HCT116 (cell line): ENCODE data around the gene RPL6. TPM values are rescaled to one million over a fixed set of nuclear protein-coding genes. Genes with fewer than 3 reads are reported as not detected.

Source experiments
- ATAC-seq: fragments of 200-7000 bp; cut with Tn5 transposase; 2 replicates; pipeline ENCODE4 v1.9.1; 2020; ENCODE audit warnings: mild to moderate bottlenecking, moderate library complexity
- BruUV-seq: library from RNA; stranded (reverse); fragments of 400-500 nt; replicated peaks from 2 replicates; lab custom pipeline; 2021; lab: Mats Ljungman, UMichigan
- CTCF ChIA-PET: fragments of 300-600 bp; sonication (Branson Sonifier 250); formaldehyde crosslinking; loops from one replicate; lab custom pipeline; 2021; ENCODE audit warnings: antibody characterized with exemption; lab: Charles Lee
- POLR2A ChIA-PET: fragments of 300-600, 350-600 bp; sonication (Branson Sonifier 250); formaldehyde crosslinking; loops from one replicate; lab custom pipeline; 2021; ENCODE audit warnings: antibody characterized with exemption; lab: Charles Lee
- RAD21 ChIA-PET, 2 experiments: fragments of 300-600 bp; sonication (Branson Sonifier 250); formaldehyde crosslinking; loops; one replicate each; lab custom pipeline; 2023; ENCODE audit warnings: low total read pairs in 2 of 2; ENCODE audit not compliant: uncharacterized antibody in 2 of 2, unreplicated experiment in 2 of 2, low non-redundant PET in 1 of 2; lab: Charles Lee
- DNase-seq: peaks from one replicate; pipeline ENCODE4 v3.0.0-alpha.2; 2010; ENCODE audit warnings: low read depth, low spot score
- H2AFZ ChIP-seq: fragments of 200-600 bp; shearing (Covaris generic), sonication (generic); 2 replicates; pipeline ENCODE4 v1.6.1; 2017; ENCODE audit warnings: low read depth, mixed run types, mixed read lengths, antibody characterized with exemption, low read length; ENCODE audit not compliant: poor library complexity, severe bottlenecking
- H3K27ac ChIP-seq: 2 replicates; pipeline ENCODE4 v1.5.1; 2012; ENCODE audit warnings: low read depth, low read length
- H3K27me3 ChIP-seq: fragments of 200-600 bp; sonication (generic); 2 replicates; pipeline ENCODE4 v1.6.1; 2016; ENCODE audit warnings: mixed run types, low read length, mixed read lengths; ENCODE audit not compliant: insufficient read depth
- H3K36me3 ChIP-seq, 2 experiments: fragments of 200-500 bp in 1 of 2; fragments of 200-600 bp in 1 of 2; sonication (Bioruptor generic) in 1 of 2; sonication (generic) in 1 of 2; 2 replicates each; pipeline versions ENCODE4 v1.5.1 to v1.6.1; 2014 to 2016; ENCODE audit warnings: low read length in 2 of 2, inconsistent platforms in 1 of 2, mixed read lengths in 1 of 2, mixed run types in 1 of 2; ENCODE audit not compliant: insufficient read depth in 2 of 2, control insufficient read depth in 1 of 2
- H3K4me1 ChIP-seq, 2 experiments: fragments of 200-600 bp in 1 of 2; sonication (generic) in 1 of 2; 2 replicates each; pipeline versions ENCODE4 v1.5.1 to v1.6.1; 2012 to 2017; ENCODE audit warnings: low read length in 2 of 2, inconsistent platforms in 1 of 2, mild to moderate bottlenecking in 1 of 2, mixed read lengths in 1 of 2, mixed run types in 1 of 2, moderate library complexity in 1 of 2; ENCODE audit not compliant: insufficient read depth in 2 of 2, control insufficient read depth in 1 of 2
- H3K4me2 ChIP-seq: fragments of 200-600 bp; sonication (generic); 2 replicates; pipeline ENCODE4 v1.6.1; 2017; ENCODE audit warnings: mixed run types, low read length, mixed read lengths
- H3K4me3 ChIP-seq, 2 experiments: fragments of 200-600 bp in 1 of 2; sonication (generic) in 1 of 2; replicated peaks in 1 of 2; 2 replicates each; pipeline ENCODE4 v1.5.1; 2011 to 2016; ENCODE audit warnings: low read length in 2 of 2, control low read depth in 1 of 2, low read depth in 1 of 2, mild to moderate bottlenecking in 1 of 2, mixed read lengths in 1 of 2, mixed run types in 1 of 2
- H3K79me2 ChIP-seq: fragments of 200-600 bp; sonication (generic); 2 replicates; pipeline ENCODE4 v1.6.1; 2017; ENCODE audit warnings: mild to moderate bottlenecking, mixed run types, low read length, moderate library complexity, mixed read lengths; ENCODE audit not compliant: insufficient read depth
- H3K9ac ChIP-seq: fragments of 200-600 bp; sonication (generic); 2 replicates; pipeline ENCODE4 v1.6.1; 2016; ENCODE audit warnings: low read length, mixed read lengths
- H3K9me2 ChIP-seq: fragments of 200-600 bp; sonication (generic), shearing (Covaris generic); 2 replicates; pipeline ENCODE4 v1.6.1; 2017; ENCODE audit warnings: mixed run types, mild to moderate bottlenecking, moderate library complexity; ENCODE audit not compliant: insufficient read depth
- H3K9me3 ChIP-seq, 2 experiments: fragments of 200-500 bp in 1 of 2; fragments of 200-600 bp in 1 of 2; sonication (Bioruptor generic) in 1 of 2; sonication (generic) in 1 of 2; 2 replicates each; pipeline ENCODE4 v1.6.1; 2014 to 2017; ENCODE audit warnings: low read length in 2 of 2, mixed read lengths in 2 of 2, inconsistent platforms in 1 of 2, low read depth in 1 of 2, mild to moderate bottlenecking in 1 of 2, mixed run types in 1 of 2, moderate library complexity in 1 of 2; ENCODE audit not compliant: control insufficient read depth in 1 of 2, insufficient read depth in 1 of 2
- H4K20me1 ChIP-seq: fragments of 200-600 bp; sonication (generic), shearing (Covaris generic); 2 replicates; pipeline ENCODE4 v1.6.1; 2017; ENCODE audit warnings: mixed run types, mild to moderate bottlenecking, moderate library complexity; ENCODE audit not compliant: insufficient read depth
- CBX3 ChIP-seq: IDR thresholded peaks from 2 replicates; pipeline ENCODE4 v1.6.1; 2012; ENCODE audit warnings: low read depth
- EGR1 ChIP-seq: IDR thresholded peaks from 2 replicates; pipeline ENCODE4 v1.6.1; 2012; ENCODE audit warnings: low read depth
- ELF1 ChIP-seq: IDR thresholded peaks from 2 replicates; pipeline ENCODE4 v1.6.1; 2012; ENCODE audit warnings: low read depth, borderline replicate concordance
- EZH2 ChIP-seq: fragments of 200-600 bp; sonication (generic); IDR thresholded peaks from 2 replicates; pipeline ENCODE4 v1.6.1; 2017; ENCODE audit warnings: antibody characterized with exemption, mixed run types
- POLR2A ChIP-seq: IDR thresholded peaks from 2 replicates; pipeline ENCODE4 v1.7.0; 2011; ENCODE audit warnings: borderline replicate concordance; ENCODE audit not compliant: insufficient read depth, insufficient read length; ENCODE audit errors: extremely low read depth
- POLR2AphosphoS5 ChIP-seq: IDR thresholded peaks from 2 replicates; pipeline ENCODE4 v1.6.1; 2011; ENCODE audit warnings: mild to moderate bottlenecking, low read depth, low read length, moderate library complexity
- RAD21 ChIP-seq: IDR thresholded peaks from 2 replicates; pipeline ENCODE4 v1.6.1; 2012; ENCODE audit warnings: low read depth, mild to moderate bottlenecking
- SIN3A ChIP-seq: IDR thresholded peaks from 2 replicates; pipeline ENCODE4 v1.6.1; 2012; ENCODE audit warnings: low read depth
- SP1 ChIP-seq: IDR thresholded peaks from 2 replicates; pipeline ENCODE4 v1.6.1; 2012; ENCODE audit warnings: low read depth
- SRF ChIP-seq: IDR thresholded peaks from 2 replicates; pipeline ENCODE4 v1.6.1; 2012; ENCODE audit warnings: low read depth
- TCF7L2 ChIP-seq: IDR thresholded peaks from 2 replicates; pipeline ENCODE4 v1.7.0; 2011; ENCODE audit warnings: borderline replicate concordance, inconsistent platforms; ENCODE audit not compliant: insufficient read depth, insufficient read length; ENCODE audit errors: extremely low read depth
- YY1 ChIP-seq: IDR thresholded peaks from 2 replicates; pipeline ENCODE4 v1.6.1; 2011; ENCODE audit warnings: low read length, low read depth, moderate library complexity, mild to moderate bottlenecking; ENCODE audit not compliant: insufficient replicate concordance; ENCODE audit errors: extremely low read depth
- ZFX ChIP-seq: fragments of 450-650 bp; IDR thresholded peaks from 2 replicates; pipeline ENCODE4 v1.6.1; 2017
- intact Hi-C: fragments of 100-400 bp; cut with micrococcal nuclease; formaldehyde crosslinking; loops from 2 replicates; pipeline ENCODE4 v1.10.0; 2022
- total RNA-seq: library from RNA; stranded (reverse); gene quantifications from one replicate; pipeline ENCODE4 v1.2.1, GENCODE V29; 2021; ENCODE audit not compliant: unreplicated experiment
- TF ChIP-seq, protein P1 (sequence below): IDR thresholded peaks from 2 replicates; pipeline ENCODE4 v1.6.1; 2011; ENCODE audit warnings: mild to moderate bottlenecking, low read length, moderate library complexity; ENCODE audit not compliant: insufficient replicate concordance; ENCODE audit errors: extremely low read depth
- TF ChIP-seq, protein P2 (sequence below): IDR thresholded peaks from 2 replicates; pipeline ENCODE4 v1.6.1; 2012
- TF ChIP-seq, protein P3 (sequence below), 3 experiments: fragments of 200-600 bp in 1 of 3; sonication (generic) in 1 of 3; IDR thresholded peaks in 2 of 3; conservative IDR thresholded peaks in 1 of 3; 2 replicates each; pipeline ENCODE4 v1.5.1; 2012 to 2017; ENCODE audit warnings: low read depth in 2 of 3, low read length in 2 of 3, antibody characterized with exemption in 1 of 3, borderline replicate concordance in 1 of 3, control low read depth in 1 of 3, mild to moderate bottlenecking in 1 of 3, mixed read lengths in 1 of 3, mixed run types in 1 of 3, moderate library complexity in 1 of 3; ENCODE audit not compliant: insufficient read depth in 1 of 3
- TF ChIP-seq, protein P4 (sequence below): IDR thresholded peaks from 2 replicates; pipeline ENCODE4 v1.6.1; 2012

RPL6 gene
- total RNA-seq, 1 experiment from 2014 or later = 1,845 TPM

DNA sequence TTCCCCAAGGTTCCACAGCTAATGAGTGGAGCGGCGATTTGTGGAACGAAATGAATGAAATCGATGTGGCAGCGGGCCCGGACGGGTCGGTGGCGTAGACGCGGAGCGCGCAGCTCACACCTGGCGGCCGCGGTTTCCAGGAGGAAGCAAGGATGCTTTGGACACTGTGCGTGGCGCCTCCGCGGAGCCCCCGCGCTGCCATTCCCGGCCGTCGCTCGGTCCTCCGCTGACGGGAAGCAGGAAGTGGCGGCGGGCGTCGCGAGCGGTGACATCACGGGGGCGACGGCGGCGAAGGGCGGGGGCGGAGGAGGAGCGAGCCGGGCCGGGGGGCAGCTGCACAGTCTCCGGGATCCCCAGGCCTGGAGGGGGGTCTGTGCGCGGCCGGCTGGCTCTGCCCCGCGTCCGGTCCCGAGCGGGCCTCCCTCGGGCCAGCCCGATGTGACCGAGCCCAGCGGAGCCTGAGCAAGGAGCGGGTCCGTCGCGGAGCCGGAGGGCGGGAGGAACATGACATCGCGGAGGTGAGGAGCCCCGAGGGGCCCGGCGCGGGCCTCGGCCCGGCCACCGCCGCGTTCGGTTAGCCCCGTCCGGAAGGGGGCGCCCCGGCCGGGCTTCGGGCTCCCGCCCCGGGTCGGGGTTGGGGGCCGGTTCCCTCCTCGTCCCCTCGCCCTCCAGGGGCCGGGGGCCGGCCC, 9.3 kb upstream of the RPL6 start, which contains the start of gene PTPN11:
Gene PTPN11 (plus strand): TSS at position 340 of the 689 bp plus-strand sequence. CDS start 165 bp downstream, at position 505.
- RAD21 ChIA-PET = no interaction called here
- no peaks in the 10 kb centered on the region for H4K20me1 ChIP-seq
- peak within 1 kb of the TSS; percentile 83 to 97 for H3K4me3 ChIP-seq
- H3K9me3 ChIP-seq = no peaks in the 10 kb centered on the region
- H3K79me2 ChIP-seq = peaks cover 52% of the 10 kb centered on the region
- peak; percentile 88 for ATAC-seq
- POLR2A ChIA-PET = no interaction called here
- H3K9ac ChIP-seq = peak within 1 kb of the TSS; percentile 94
- DNase-seq = peak; percentile 45
- no peaks in the 10 kb centered on the region for H3K27me3 ChIP-seq
- intact Hi-C loops = loop anchor here (1.0 kb wide), 1 partner anchor 9 kb away; the partner anchor contains the start of gene RPL6
- H3K36me3 ChIP-seq = no peaks in the 10 kb centered on the region; a peak in 1 of 4 replicates
- CTCF ChIA-PET = no interaction called here
- BruUV-seq = no TSS peak
- peaks cover 6 to 11% of the 10 kb centered on the region in 2 experiments; a peak in 2 of 4 replicates for H3K4me1 ChIP-seq
- peak; percentile 46; the same call in 1 of the 2 replicates for TF ChIP-seq SP1
- peak; percentile 84 for TF ChIP-seq EGR1
- peak; percentile 98 for TF ChIP-seq SIN3A
- TF ChIP-seq ZFX = peak; percentile 97
- TF ChIP-seq, protein P1, sequence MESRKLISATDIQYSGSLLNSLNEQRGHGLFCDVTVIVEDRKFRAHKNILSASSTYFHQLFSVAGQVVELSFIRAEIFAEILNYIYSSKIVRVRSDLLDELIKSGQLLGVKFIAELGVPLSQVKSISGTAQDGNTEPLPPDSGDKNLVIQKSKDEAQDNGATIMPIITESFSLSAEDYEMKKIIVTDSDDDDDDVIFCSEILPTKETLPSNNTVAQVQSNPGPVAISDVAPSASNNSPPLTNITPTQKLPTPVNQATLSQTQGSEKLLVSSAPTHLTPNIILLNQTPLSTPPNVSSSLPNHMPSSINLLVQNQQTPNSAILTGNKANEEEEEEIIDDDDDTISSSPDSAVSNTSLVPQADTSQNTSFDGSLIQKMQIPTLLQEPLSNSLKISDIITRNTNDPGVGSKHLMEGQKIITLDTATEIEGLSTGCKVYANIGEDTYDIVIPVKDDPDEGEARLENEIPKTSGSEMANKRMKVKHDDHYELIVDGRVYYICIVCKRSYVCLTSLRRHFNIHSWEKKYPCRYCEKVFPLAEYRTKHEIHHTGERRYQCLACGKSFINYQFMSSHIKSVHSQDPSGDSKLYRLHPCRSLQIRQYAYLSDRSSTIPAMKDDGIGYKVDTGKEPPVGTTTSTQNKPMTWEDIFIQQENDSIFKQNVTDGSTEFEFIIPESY = peak; percentile 9
- peak; percentile 91; the same call in 1 of the 2 replicates for TF ChIP-seq CBX3
- TF ChIP-seq, protein P2, sequence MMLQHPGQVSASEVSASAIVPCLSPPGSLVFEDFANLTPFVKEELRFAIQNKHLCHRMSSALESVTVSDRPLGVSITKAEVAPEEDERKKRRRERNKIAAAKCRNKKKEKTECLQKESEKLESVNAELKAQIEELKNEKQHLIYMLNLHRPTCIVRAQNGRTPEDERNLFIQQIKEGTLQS = no peak
- peak; percentile 86 for TF ChIP-seq YY1
- no peak for TF ChIP-seq TCF7L2
- TF ChIP-seq, protein P3, sequence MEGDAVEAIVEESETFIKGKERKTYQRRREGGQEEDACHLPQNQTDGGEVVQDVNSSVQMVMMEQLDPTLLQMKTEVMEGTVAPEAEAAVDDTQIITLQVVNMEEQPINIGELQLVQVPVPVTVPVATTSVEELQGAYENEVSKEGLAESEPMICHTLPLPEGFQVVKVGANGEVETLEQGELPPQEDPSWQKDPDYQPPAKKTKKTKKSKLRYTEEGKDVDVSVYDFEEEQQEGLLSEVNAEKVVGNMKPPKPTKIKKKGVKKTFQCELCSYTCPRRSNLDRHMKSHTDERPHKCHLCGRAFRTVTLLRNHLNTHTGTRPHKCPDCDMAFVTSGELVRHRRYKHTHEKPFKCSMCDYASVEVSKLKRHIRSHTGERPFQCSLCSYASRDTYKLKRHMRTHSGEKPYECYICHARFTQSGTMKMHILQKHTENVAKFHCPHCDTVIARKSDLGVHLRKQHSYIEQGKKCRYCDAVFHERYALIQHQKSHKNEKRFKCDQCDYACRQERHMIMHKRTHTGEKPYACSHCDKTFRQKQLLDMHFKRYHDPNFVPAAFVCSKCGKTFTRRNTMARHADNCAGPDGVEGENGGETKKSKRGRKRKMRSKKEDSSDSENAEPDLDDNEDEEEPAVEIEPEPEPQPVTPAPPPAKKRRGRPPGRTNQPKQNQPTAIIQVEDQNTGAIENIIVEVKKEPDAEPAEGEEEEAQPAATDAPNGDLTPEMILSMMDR (IDR thresholded peaks at IDR 0.05 in 2 of 3, conservative IDR thresholded peaks at IDR 0.05 in 1 of 3; ENCODE audit: borderline replicate concordance in 1 of 3, insufficient read depth in 1 of 3, low read depth in 2 of 3, low read length in 2 of 3) = peak in 2 of 3 experiments; percentile 61 to 62; a peak in 4 of 6 replicates
- TF ChIP-seq, protein P4, sequence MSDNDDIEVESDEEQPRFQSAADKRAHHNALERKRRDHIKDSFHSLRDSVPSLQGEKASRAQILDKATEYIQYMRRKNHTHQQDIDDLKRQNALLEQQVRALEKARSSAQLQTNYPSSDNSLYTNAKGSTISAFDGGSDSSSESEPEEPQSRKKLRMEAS = peak; percentile 74
- peak; percentile 96 for TF ChIP-seq ELF1
- peak; percentile 98 for TF ChIP-seq POLR2AphosphoS5
- TF ChIP-seq SRF = peak; percentile 97
- no peak for TF ChIP-seq RAD21
- no peak for TF ChIP-seq EZH2
- peak; percentile 77 for TF ChIP-seq POLR2A
- TF ChIP-seq, all 23 proteins: peak for 13
- Histone ChIP-seq H3K4me2 (peak within 1 kb of the TSS; percentile 81), H3K9me2 (no peaks in the 10 kb centered on the region), H3K27ac (peak within 1 kb of the TSS; percentile 94), H2AFZ (no peak within 1 kb of the TSS)
